Lower lobe of right lung (tissue), 2 donors: ENCODE data around the gene CLEC14A. TPM values are rescaled to one million over a fixed set of nuclear protein-coding genes. Genes with fewer than 3 reads are reported as not detected.
A peak's percentile ranks its signal among the peaks of the same experiment; 100 is the strongest.

Experiments
- ATAC-seq, 2 donors: fragments of 200-7000 bp; cut with Tn5 transposase; one replicate each; pipeline ENCODE4 v1.9.1; 2020 to 2022; ENCODE audit warnings: mild to moderate bottlenecking in 2 of 2, moderate library complexity in 2 of 2
- DNase-seq: peaks from one replicate; pipeline ENCODE4 v3.0.0-alpha.2; 2020
- H3K27ac ChIP-seq: fragments of 200-600 bp; one replicate; pipeline ENCODE4 v1.8.0; 2022
- H3K27me3 ChIP-seq: fragments of 200-600 bp; one replicate; pipeline ENCODE4 v1.8.0; 2022; ENCODE audit warnings: low read depth
- H3K36me3 ChIP-seq: fragments of 200-600 bp; one replicate; pipeline ENCODE4 v1.8.0; 2022; ENCODE audit warnings: mild to moderate bottlenecking
- H3K4me1 ChIP-seq: fragments of 200-600 bp; one replicate; pipeline ENCODE4 v1.8.0; 2022
- H3K4me3 ChIP-seq: fragments of 200-600 bp; one replicate; pipeline ENCODE4 v1.8.0; 2022; ENCODE audit warnings: mild to moderate bottlenecking
- H3K9me3 ChIP-seq: fragments of 200-600 bp; one replicate; pipeline ENCODE4 v1.8.0; 2022
- intact Hi-C: fragments of 100-400 bp; cut with DNase I; formaldehyde crosslinking; loops from one replicate; pipeline ENCODE4 v1.11.0; 2022
- total RNA-seq: library from RNA; stranded (reverse); fragmentation: NEBNext Ultra II Directional; extraction: Animal tissue kit (Norgen Biotek cat#: 25700); gene quantifications from one replicate; pipeline ENCODE4 v1.2.1, GENCODE V29; 2021
- TF ChIP-seq, protein P1 (sequence below): fragments of 200-600 bp; IDR thresholded peaks from one replicate; pipeline ENCODE4 v1.8.0; 2022; ENCODE audit warnings: antibody characterized with exemption, mild to moderate bottlenecking
- donor health status: DM: no; HTN: yes; CAD: no; lungs with severe emphysema.

Gene CLEC14A
- total RNA-seq, 1 donor from 2014 or later = 57.0 TPM

DNA sequence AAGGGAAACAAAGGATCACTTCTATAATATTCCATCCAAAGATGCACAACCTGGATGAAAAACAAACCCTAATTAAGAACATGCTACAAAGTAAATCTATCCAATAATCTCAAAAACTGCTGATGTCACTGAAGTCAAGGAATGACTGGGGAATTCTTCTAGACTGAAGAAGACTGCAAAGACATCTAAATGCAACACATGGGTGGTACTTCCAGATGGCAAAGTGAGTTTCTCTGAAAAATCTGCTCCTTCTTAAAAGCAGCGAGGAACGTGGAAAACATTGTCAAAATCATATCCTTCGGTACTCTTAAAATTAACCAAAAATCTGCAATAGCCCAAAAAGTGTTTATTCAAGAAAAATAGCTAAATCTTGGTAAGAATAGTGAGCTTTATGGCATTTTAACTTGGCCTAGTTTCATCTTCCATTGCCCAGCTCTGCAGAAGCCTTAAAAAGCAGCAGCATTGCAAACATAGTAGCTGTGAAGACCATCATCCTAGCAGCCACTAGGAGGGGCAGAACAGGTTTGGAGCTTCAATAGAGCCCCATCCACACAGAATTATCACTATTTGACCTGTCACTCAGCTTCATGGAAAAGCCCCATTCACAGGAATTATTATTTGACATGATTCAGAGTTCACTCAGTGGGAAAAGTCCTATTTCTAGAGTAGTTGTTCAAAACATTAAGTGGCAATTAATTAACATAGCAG lies 7.4 kb downstream of the CLEC14A start:
- no peak overlapping the region for H3K27ac ChIP-seq
- no peaks in the 10 kb centered on the region for H3K4me1 ChIP-seq
- no peaks in the 10 kb centered on the region for H3K9me3 ChIP-seq
- H3K36me3 ChIP-seq = no peaks in the 10 kb centered on the region
- intact Hi-C loops = no loop called here
- no peaks in the 10 kb centered on the region for H3K27me3 ChIP-seq
- H3K4me3 ChIP-seq = peak overlapping the region; percentile 56
- TF ChIP-seq, protein P1, sequence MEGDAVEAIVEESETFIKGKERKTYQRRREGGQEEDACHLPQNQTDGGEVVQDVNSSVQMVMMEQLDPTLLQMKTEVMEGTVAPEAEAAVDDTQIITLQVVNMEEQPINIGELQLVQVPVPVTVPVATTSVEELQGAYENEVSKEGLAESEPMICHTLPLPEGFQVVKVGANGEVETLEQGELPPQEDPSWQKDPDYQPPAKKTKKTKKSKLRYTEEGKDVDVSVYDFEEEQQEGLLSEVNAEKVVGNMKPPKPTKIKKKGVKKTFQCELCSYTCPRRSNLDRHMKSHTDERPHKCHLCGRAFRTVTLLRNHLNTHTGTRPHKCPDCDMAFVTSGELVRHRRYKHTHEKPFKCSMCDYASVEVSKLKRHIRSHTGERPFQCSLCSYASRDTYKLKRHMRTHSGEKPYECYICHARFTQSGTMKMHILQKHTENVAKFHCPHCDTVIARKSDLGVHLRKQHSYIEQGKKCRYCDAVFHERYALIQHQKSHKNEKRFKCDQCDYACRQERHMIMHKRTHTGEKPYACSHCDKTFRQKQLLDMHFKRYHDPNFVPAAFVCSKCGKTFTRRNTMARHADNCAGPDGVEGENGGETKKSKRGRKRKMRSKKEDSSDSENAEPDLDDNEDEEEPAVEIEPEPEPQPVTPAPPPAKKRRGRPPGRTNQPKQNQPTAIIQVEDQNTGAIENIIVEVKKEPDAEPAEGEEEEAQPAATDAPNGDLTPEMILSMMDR = peak; percentile 7
- DNase-seq = no peak
- no peak for ATAC-seq

DNA sequence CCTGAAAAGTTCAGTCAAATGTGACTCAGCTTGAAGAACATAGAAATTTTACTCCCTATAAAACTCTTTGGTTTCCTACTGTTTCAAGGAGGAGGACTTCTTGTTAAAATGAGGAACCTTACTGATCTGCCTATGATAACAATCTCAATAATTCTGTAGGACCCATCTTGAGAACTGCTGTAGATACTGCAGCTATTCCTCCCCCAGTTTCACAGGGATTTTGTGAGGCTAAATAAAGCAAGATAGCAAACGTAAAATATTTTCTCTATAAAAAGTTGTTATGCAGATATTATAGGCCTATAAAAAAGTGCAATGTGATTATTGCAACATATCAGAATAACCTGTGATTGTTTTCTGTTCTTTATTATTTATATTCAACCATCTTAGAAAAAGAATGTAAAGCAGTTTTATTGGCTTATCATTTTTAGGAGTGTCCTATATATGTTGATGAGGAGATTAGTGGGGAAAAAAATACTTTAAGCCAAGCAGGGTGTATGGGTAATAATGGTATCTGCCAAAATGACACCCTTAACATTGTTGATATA lies 12.1 kb downstream of the CLEC14A start:
- Histone ChIP-seq H3K27me3 (no peaks in the 10 kb centered on the region), H3K36me3 (no peaks in the 10 kb centered on the region), H3K4me3 (no peak overlapping the region), H3K4me1 (no peaks in the 10 kb centered on the region), H3K9me3 (no peaks in the 10 kb centered on the region), H3K27ac (no peak overlapping the region)
- intact Hi-C loops = no loop called here
- no peak for ATAC-seq
- TF ChIP-seq, protein P1 = no peak
- DNase-seq = no peak

GRCh38 chr14:38238878-38239277 lies 17.0 kb downstream of the CLEC14A start:
- H3K27ac ChIP-seq = no peak overlapping the region
- no peaks in the 10 kb centered on the region for H3K4me1 ChIP-seq
- H3K4me3 ChIP-seq = no peak overlapping the region
- TF ChIP-seq, protein P1 = no peak
- no peak for DNase-seq
- no peaks in the 10 kb centered on the region for H3K27me3 ChIP-seq
- intact Hi-C loops = no loop called here
- H3K9me3 ChIP-seq = no peaks in the 10 kb centered on the region
- no peaks in the 10 kb centered on the region for H3K36me3 ChIP-seq
- ATAC-seq = no peak

DNA sequence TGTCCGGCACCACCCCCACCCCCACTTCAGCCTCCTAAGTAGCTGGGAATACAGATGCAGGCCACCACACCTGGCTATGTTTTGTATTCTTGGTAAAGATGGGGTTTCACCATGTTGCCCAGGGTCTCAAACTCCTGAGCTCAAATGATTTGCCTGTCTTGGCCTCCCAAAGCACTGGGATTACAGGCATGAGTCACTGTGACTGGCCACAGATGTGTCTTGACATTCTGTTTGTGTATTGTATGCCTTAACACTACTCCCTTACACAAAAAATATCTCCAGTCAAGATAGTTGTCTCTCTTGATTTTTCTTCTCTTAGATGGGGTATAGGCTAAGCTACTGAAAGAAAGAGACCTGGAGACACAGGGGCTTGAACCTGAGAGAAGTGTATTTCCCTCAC lies 17.6 kb downstream of the CLEC14A start:
- no peak overlapping the region for H3K27ac ChIP-seq
- H3K4me1 ChIP-seq = no peaks in the 10 kb centered on the region
- H3K9me3 ChIP-seq = no peaks in the 10 kb centered on the region
- ATAC-seq = no peak
- no peaks in the 10 kb centered on the region for H3K27me3 ChIP-seq
- H3K36me3 ChIP-seq = no peaks in the 10 kb centered on the region
- DNase-seq = no peak
- intact Hi-C loops = no loop called here
- TF ChIP-seq, protein P1 = no peak
- no peak overlapping the region for H3K4me3 ChIP-seq

DNA sequence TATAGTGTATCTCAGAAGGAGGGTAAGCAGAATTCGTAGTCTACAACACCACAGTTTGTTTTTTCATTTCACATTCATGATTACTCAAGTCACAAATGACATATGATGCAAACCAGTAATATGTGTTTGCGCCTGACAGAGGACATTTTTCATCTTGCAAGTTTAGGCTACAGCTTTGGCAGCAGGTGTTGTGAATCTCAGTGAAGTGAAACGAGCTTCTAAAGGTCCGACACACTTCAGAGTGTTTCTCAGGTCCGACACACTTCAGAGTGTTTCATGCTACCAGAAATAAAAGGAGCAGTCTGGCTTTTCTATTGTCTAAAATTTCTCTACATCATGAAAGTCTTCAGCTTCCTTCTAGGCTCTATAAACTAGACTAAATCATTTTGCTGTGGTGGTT lies 22.7 kb downstream of the CLEC14A start:
- DNase-seq (no peak), ATAC-seq (no peak)
- Histone ChIP-seq H3K4me1 (no peaks in the 10 kb centered on the region), H3K36me3 (no peaks in the 10 kb centered on the region), H3K4me3 (no peak overlapping the region), H3K27ac (no peak overlapping the region), H3K27me3 (no peaks in the 10 kb centered on the region), H3K9me3 (no peaks in the 10 kb centered on the region)
- intact Hi-C loops = no loop called here
- TF ChIP-seq, protein P1 = no peak
